WTC11 (cell line): ENCODE results near the gene MAP3K14. TPM values are rescaled to one million over a fixed set of nuclear protein-coding genes. Genes with fewer than 3 reads are reported as not detected.

Source experiments
- ATAC-seq: fragments of 200-7000 bp; cut with Tn5 transposase; 2 replicates; pipeline ENCODE4 v1.10.0; 2021; ENCODE audit warnings: mild to moderate bottlenecking, moderate library complexity
- CTCF ChIA-PET: fragments of 300-600 bp; sonication (Branson Sonifier 250); formaldehyde crosslinking; loops from one replicate; lab custom pipeline; 2021; ENCODE audit warnings: antibody characterized with exemption; lab: Charles Lee
- POLR2A ChIA-PET: fragments of 350-600 bp; sonication (Branson Sonifier 250); formaldehyde crosslinking; loops from one replicate; lab custom pipeline; 2021; ENCODE audit warnings: antibody characterized with exemption; lab: Charles Lee
- DNase-seq: peaks from one replicate; pipeline ENCODE4 v3.0.0; 2021; ENCODE audit warnings: low spot score
- H3K27ac Mint-ChIP-seq: 2 replicates; pipeline ENCODE4 v1.8.0; 2021; ENCODE audit warnings: mixed read lengths
- H3K27me3 Mint-ChIP-seq: 2 replicates; pipeline ENCODE4 v1.8.0; 2021; ENCODE audit warnings: low read depth, mild to moderate bottlenecking, moderate library complexity, mixed read lengths
- H3K36me3 Mint-ChIP-seq: 2 replicates; pipeline ENCODE4 v1.8.0; 2021; ENCODE audit warnings: mixed read lengths
- H3K4me1 Mint-ChIP-seq: 2 replicates; pipeline ENCODE4 v1.8.0; 2022; ENCODE audit warnings: mixed read lengths
- H3K4me3 Mint-ChIP-seq: 2 replicates; pipeline ENCODE4 v1.8.0; 2021; ENCODE audit warnings: mild to moderate bottlenecking, moderate library complexity, mixed read lengths
- H3K9me3 Mint-ChIP-seq: 2 replicates; pipeline ENCODE4 v1.8.0; 2021; ENCODE audit warnings: mixed read lengths
- AR ChIP-seq: fragments of 250-450 bp; sonication (Bioruptor Pico); IDR thresholded peaks from 2 replicates; pipeline ENCODE4 v1.9.0; 2021; ENCODE audit warnings: mild to moderate bottlenecking
- CBFB ChIP-seq: sonication (generic); formaldehyde crosslinking; IDR thresholded peaks from 2 replicates; pipeline ENCODE4 v1.8.1; 2022; ENCODE audit warnings: mild to moderate bottlenecking, low read depth, missing genetic modification reagents
- FOXK1 ChIP-seq: sonication (generic); formaldehyde crosslinking; IDR thresholded peaks from 2 replicates; pipeline ENCODE4 v1.8.0; 2022; ENCODE audit warnings: mild to moderate bottlenecking, moderate library complexity, missing genetic modification reagents
- GTF2I ChIP-seq: fragments of 250-450 bp; sonication (Bioruptor Pico); conservative IDR thresholded peaks from 2 replicates; pipeline ENCODE4 v1.4.0; 2021; ENCODE audit warnings: mild to moderate bottlenecking
- JAZF1 ChIP-seq: fragments of 250-450 bp; sonication (Bioruptor Pico); IDR thresholded peaks from 2 replicates; pipeline ENCODE4 v1.9.0; 2021; ENCODE audit warnings: moderate library complexity, mild to moderate bottlenecking, inconsistent platforms
- NFYB ChIP-seq: sonication (generic); formaldehyde crosslinking; conservative IDR thresholded peaks from 2 replicates; pipeline ENCODE4 v1.8.0; 2022; ENCODE audit warnings: low read depth, missing genetic modification reagents
- PRDM15 ChIP-seq: sonication (generic); formaldehyde crosslinking; IDR thresholded peaks from 2 replicates; pipeline ENCODE4 v1.8.0; 2022; ENCODE audit warnings: missing genetic modification reagents
- SMAD3 ChIP-seq: sonication (generic); formaldehyde crosslinking; IDR thresholded peaks from 2 replicates; pipeline ENCODE4 v1.8.0; 2022; ENCODE audit warnings: missing genetic modification reagents, mild to moderate bottlenecking, borderline replicate concordance
- TCF7 ChIP-seq: sonication (generic); formaldehyde crosslinking; IDR thresholded peaks from 2 replicates; pipeline ENCODE4 v1.8.0; 2022; ENCODE audit warnings: mild to moderate bottlenecking, low read depth, missing genetic modification reagents, moderate library complexity
- ZBTB21 ChIP-seq: sonication (generic); formaldehyde crosslinking; IDR thresholded peaks from 2 replicates; pipeline ENCODE4 v1.8.1; 2023; ENCODE audit warnings: mild to moderate bottlenecking, missing genetic modification reagents, borderline replicate concordance
- ZBTB43 ChIP-seq: sonication (generic); formaldehyde crosslinking; IDR thresholded peaks from 2 replicates; pipeline ENCODE4 v1.8.1; 2023; ENCODE audit warnings: mild to moderate bottlenecking, missing genetic modification reagents
- ZNF121 ChIP-seq: sonication (generic); formaldehyde crosslinking; IDR thresholded peaks from 2 replicates; pipeline ENCODE4 v1.8.0; 2023; ENCODE audit warnings: missing genetic modification reagents
- ZNF232 ChIP-seq: sonication (generic); formaldehyde crosslinking; IDR thresholded peaks from 2 replicates; pipeline ENCODE4 v1.8.0; 2022; ENCODE audit warnings: mild to moderate bottlenecking, missing genetic modification reagents
- ZNF396 ChIP-seq: fragments of 250-450 bp; sonication (Bioruptor Pico); IDR thresholded peaks from 2 replicates; pipeline ENCODE4 v1.8.0; 2021; ENCODE audit warnings: mild to moderate bottlenecking, moderate library complexity, borderline replicate concordance
- ZNF671 ChIP-seq: fragments of 250-450 bp; sonication (Bioruptor Pico); IDR thresholded peaks from 2 replicates; pipeline ENCODE4 v1.8.0; 2021; ENCODE audit warnings: mild to moderate bottlenecking
- total RNA-seq: library from RNA; stranded (reverse); gene quantifications from 3 replicates; pipeline ENCODE4 v1.2.3, GENCODE V29; 2021
- TF ChIP-seq, protein P1 (sequence below): sonication (generic); formaldehyde crosslinking; IDR thresholded peaks from 2 replicates; pipeline ENCODE4 v1.8.1; 2022; ENCODE audit warnings: mild to moderate bottlenecking, missing genetic modification reagents, moderate library complexity, borderline replicate concordance

MAP3K14 gene
- total RNA-seq, 1 experiment from 2014 or later = 4.0 TPM

DNA sequence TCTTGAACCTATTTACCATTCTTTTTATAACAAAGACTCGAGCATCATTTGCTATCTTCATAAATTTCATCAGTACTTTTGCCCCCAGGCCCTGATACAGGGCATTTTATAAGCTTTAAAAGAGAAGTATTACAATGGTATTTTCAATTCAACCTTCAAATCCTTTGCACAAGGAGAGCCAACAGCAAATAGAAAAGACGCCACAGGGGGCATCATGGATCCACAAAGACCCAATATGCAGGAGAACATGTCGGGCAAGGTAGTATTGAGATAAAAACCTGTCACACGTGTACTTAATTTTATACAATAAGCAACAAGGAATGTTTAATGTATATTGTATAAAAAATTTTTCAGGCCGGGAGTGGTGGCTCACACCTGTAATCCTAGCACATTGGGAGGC is 10.2 kb downstream of the MAP3K14 start (continued):
- TF ChIP-seq PRDM15 (no peak), FOXK1 (no peak), AR (CRISPR knock-in tag) (no peak), ZNF232 (CRISPR knock-in tag) (no peak), JAZF1 (CRISPR knock-in tag) (no peak), SMAD3 (CRISPR knock-in tag) (no peak), TCF7 (no peak), ZNF671 (CRISPR knock-in tag) (no peak), CBFB (CRISPR knock-in tag) (no peak), ZNF396 (CRISPR knock-in tag) (no peak)
- TF ChIP-seq, all 79 proteins: peak for 0

DNA sequence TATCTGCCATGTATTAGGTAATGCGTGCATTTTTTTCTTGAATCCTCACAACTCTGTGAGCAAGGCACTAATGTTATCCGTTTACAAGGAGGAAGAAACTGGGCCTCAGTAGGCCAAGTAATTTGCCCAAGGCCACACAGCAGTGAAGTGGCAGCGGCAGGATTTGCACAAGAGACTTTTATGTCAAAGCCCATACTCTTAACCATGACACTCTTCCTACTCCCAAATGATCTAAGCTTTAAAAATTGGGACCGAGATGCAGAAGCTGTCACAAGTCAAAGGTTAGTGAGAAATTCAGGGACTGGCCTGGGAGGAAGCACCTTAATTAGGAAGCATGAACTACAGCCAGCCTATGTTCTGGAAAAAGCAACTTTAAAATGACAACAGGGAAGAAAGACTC is 10.7 kb downstream of the MAP3K14 start:
- no peak for ATAC-seq
- CTCF ChIA-PET = interaction anchor here (0.6 to 2.3 kb wide), 5 partner anchors 11 to 83 kb away, joined by 3 to 8 read pairs (median 4); partner anchors contain the start of gene MAP3K14

DNA sequence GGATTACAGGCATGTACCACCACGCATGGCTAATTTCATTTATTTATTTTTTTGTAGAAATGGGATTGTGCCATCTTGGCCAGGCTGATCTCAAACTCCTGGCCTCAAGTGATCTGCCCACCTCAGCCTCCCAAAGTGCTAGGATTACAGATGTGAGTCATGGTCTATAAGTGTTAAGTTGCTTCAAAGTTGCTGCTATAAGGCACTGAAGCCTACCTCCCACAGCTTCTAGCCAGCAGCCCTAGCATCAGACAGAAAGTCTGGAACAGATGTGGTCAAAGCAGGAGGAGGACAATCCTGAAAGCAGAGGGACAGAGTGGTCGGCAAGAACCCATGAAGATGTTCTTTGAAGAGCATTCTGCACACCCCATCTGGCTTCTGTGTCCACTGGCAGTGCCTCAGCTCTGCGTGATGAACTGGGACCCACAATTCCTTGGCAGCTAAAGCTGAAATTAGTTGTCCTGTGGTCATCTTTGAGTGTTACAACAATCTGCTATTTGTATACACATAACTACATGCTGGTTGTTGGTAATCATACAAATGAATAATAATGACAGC is 11.2 kb downstream of the MAP3K14 start:
- Mint-ChIP-seq H3K9me3 (no peaks in the 10 kb centered on the region), H3K27me3 (no peaks in the 10 kb centered on the region), H3K4me3 (no peak overlapping the region), H3K27ac (no peak overlapping the region)
- no peak for DNase-seq
- CTCF ChIA-PET = interaction anchor here (2.3 kb wide), 1 partner anchor 84 kb away, joined by 5 read pairs; no protein-coding TSS in a partner anchor
- TF ChIP-seq ZBTB43 (CRISPR knock-in tag) (no peak), ZNF121 (no peak)
- TF ChIP-seq, protein P1, sequence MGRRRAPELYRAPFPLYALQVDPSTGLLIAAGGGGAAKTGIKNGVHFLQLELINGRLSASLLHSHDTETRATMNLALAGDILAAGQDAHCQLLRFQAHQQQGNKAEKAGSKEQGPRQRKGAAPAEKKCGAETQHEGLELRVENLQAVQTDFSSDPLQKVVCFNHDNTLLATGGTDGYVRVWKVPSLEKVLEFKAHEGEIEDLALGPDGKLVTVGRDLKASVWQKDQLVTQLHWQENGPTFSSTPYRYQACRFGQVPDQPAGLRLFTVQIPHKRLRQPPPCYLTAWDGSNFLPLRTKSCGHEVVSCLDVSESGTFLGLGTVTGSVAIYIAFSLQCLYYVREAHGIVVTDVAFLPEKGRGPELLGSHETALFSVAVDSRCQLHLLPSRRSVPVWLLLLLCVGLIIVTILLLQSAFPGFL = no peak
- TF ChIP-seq, all 79 proteins: peak for 0
- Mint-ChIP-seq H3K36me3 (peaks cover 5% of the 10 kb centered on the region; the same call in 1 of the 2 replicates), H3K4me1 (peaks cover 12% of the 10 kb centered on the region)
- no peak for ATAC-seq
- POLR2A ChIA-PET = interaction anchor here (1.9 kb wide), 1 partner anchor 157 kb away, joined by 4 read pairs; the partner anchor contains the start of gene HEXIM1

More for the DNA sequence above, 10.7 kb downstream of the MAP3K14 start:
- DNase-seq = no peak
- Mint-ChIP-seq H3K4me1 (peaks cover 12% of the 10 kb centered on the region), H3K27me3 (no peaks in the 10 kb centered on the region), H3K36me3 (peaks cover 5% of the 10 kb centered on the region; the same call in 1 of the 2 replicates), H3K9me3 (no peaks in the 10 kb centered on the region), H3K4me3 (no peak overlapping the region), H3K27ac (no peak overlapping the region)
- POLR2A ChIA-PET = interaction anchor here (1.9 kb wide), 1 partner anchor 158 kb away, joined by 4 read pairs; the partner anchor contains the start of gene HEXIM1
- TF ChIP-seq GTF2I (CRISPR knock-in tag) = no peak
- no peak for TF ChIP-seq ZBTB21 (CRISPR knock-in tag)
- TF ChIP-seq ZNF232 (CRISPR knock-in tag) = no peak
- TF ChIP-seq NFYB (CRISPR knock-in tag) = no peak
